Kidney epithelial cell (primary cell): Measurements from ENCODE around the gene TECTB. TPM values are rescaled to one million over a fixed set of nuclear protein-coding genes. Genes with fewer than 3 reads are reported as not detected.

Experiments
- DNase-seq: peaks from one replicate; pipeline ENCODE4 v3.0.0-alpha.2; 2010; ENCODE audit warnings: low read depth
- H3K27me3 ChIP-seq: 2 replicates; pipeline ENCODE4 v1.6.0; 2011; ENCODE audit warnings: low read length; ENCODE audit not compliant: control insufficient read depth, insufficient read depth
- H3K36me3 ChIP-seq: 2 replicates; pipeline ENCODE4 v1.5.1; 2011; ENCODE audit warnings: low read length; ENCODE audit not compliant: control insufficient read depth, insufficient read depth
- H3K4me3 ChIP-seq: 2 replicates; pipeline ENCODE4 v1.5.1; 2011; ENCODE audit warnings: low read depth, mild to moderate bottlenecking, control low read depth, low read length
- CTCF ChIP-seq: IDR thresholded peaks from 2 replicates; pipeline ENCODE4 v1.5.1; 2011; ENCODE audit warnings: mild to moderate bottlenecking, moderate library complexity, low read length, control low read depth, inconsistent platforms; ENCODE audit not compliant: insufficient read depth, poor library complexity, severe bottlenecking
- total RNA-seq: library from RNA; depleted of rRNA; stranded (reverse); fragments of >200 nt; gene quantifications from 2 replicates; pipeline ENCODE4 v1.2.3, GENCODE V29; 2015

The TECTB gene
- total RNA-seq, 1 donor from 2014 or later = not detected

- H3K4me3 ChIP-seq = no peak overlapping the region
- no peaks in the 10 kb centered on the region for H3K36me3 ChIP-seq
- no peak for TF ChIP-seq CTCF
- no peak for DNase-seq
- peaks cover 3% of the 10 kb centered on the region for H3K27me3 ChIP-seq
These were observed 52.7 kb downstream of the TECTB start for GRCh38 chr10:112335868-112336265.

- no peak for DNase-seq
These were observed 53.5 kb downstream of the TECTB start for GRCh38 chr10:112336556-112337201.

GRCh38 chr10:112338957-112339356 is 55.8 kb downstream of the TECTB start:
- DNase-seq = no peak
- Histone ChIP-seq H3K27me3 (peaks cover 3% of the 10 kb centered on the region), H3K36me3 (no peaks in the 10 kb centered on the region), H3K4me3 (no peak overlapping the region)
- no peak for TF ChIP-seq CTCF

More at GRCh38 chr10:112336556-112337201, 53.5 kb downstream of the TECTB start:
- H3K27me3 ChIP-seq = peaks cover 3% of the 10 kb centered on the region
- no peaks in the 10 kb centered on the region for H3K36me3 ChIP-seq
- H3K4me3 ChIP-seq = no peak overlapping the region
- no peak for TF ChIP-seq CTCF

- Histone ChIP-seq H3K27me3 (peaks cover 3% of the 10 kb centered on the region), H3K4me3 (no peak overlapping the region)
- no peak for TF ChIP-seq CTCF
These were observed 57.4 kb downstream of the TECTB start for GRCh38 chr10:112340601-112341000.

GRCh38 chr10:112343056-112343806 is 60.0 kb downstream of the TECTB start:
- DNase-seq = no peak
- Histone ChIP-seq H3K36me3 (no peaks in the 10 kb centered on the region), H3K27me3 (no peaks in the 10 kb centered on the region), H3K4me3 (no peak overlapping the region)
- TF ChIP-seq CTCF = no peak

More at GRCh38 chr10:112340601-112341000, 57.4 kb downstream of the TECTB start:
- no peaks in the 10 kb centered on the region for H3K36me3 ChIP-seq
- no peak for DNase-seq
